ENCODE measurements around the gene C2orf68.
A peak's percentile ranks its signal among the peaks of the same experiment; 100 is the strongest.
"Not testable (repeated sequence)": the region's sequence is repeated elsewhere in the genome, so short reads cannot be mapped to it uniquely, and the experiment has no call there.

C2orf68 gene

GRCh38 chr2:85611705-85612587 lies at the start of gene C2orf68:
Gene C2orf68 (minus strand): TSS chr2:85612066. CDS start chr2:85611984, 82 bp downstream.
- Histone ChIP-seq H3K4me1 (ENCODE audit: control insufficient read depth in 1 of 2, insufficient read depth in 1 of 2, low read depth in 1 of 2, low read length in 1 of 2) (peaks cover 62 to 65% of the 10 kb centered on the region in 2 experiments), H3K27ac (peak within 1 kb of the TSS; percentile 92), H3K9me3 (no peaks in the 10 kb centered on the region), H3K36me3 (peaks cover 28% of the 10 kb centered on the region), H3K4me3 (ENCODE audit: low read depth in 1 of 2, low read length in 1 of 2) (peak within 1 kb of the TSS; percentile 91 to 96), H3K27me3 (no peaks in the 10 kb centered on the region)
- peak; percentile 38 for TF ChIP-seq CTCF (IDR thresholded peaks at IDR 0.05)

- H3K27ac ChIP-seq: no peak overlapping the region
- H3K4me1 ChIP-seq (ENCODE audit: control insufficient read depth in 1 of 2, insufficient read depth in 1 of 2, low read depth in 1 of 2, low read length in 1 of 2): peaks cover 2 to 4% of the 10 kb centered on the region in 2 experiments
- no peaks in the 10 kb centered on the region for H3K9me3 ChIP-seq
- no peak overlapping the region for H3K4me3 ChIP-seq (ENCODE audit: low read depth in 1 of 2, low read length in 1 of 2)
- peaks cover 23% of the 10 kb centered on the region for H3K36me3 ChIP-seq
- no peaks in the 10 kb centered on the region for H3K27me3 ChIP-seq
- TF ChIP-seq CTCF (IDR thresholded peaks at IDR 0.05): no peak
These were observed 49.4 kb upstream of the C2orf68 start for GRCh38 chr2:85661139-85661858.

- H3K27ac ChIP-seq: no peak overlapping the region
- no peak for TF ChIP-seq CTCF (IDR thresholded peaks at IDR 0.05)
- no peak overlapping the region for H3K4me3 ChIP-seq (ENCODE audit: low read depth in 1 of 2, low read length in 1 of 2)
These were observed 48.9 kb upstream of the C2orf68 start for GRCh38 chr2:85660725-85661124.

GRCh38 chr2:85660301-85660700 lies 48.4 kb upstream of the C2orf68 start:
- H3K36me3 ChIP-seq: peaks cover 29% of the 10 kb centered on the region
- H3K4me3 ChIP-seq (ENCODE audit: low read depth in 1 of 2, low read length in 1 of 2); H3K9me3 ChIP-seq: not testable (repeated sequence)

More at GRCh38 chr2:85660725-85661124, 48.9 kb upstream of the C2orf68 start:
- H3K36me3 ChIP-seq: peaks cover 29% of the 10 kb centered on the region
- H3K27me3 ChIP-seq: no peaks in the 10 kb centered on the region
- H3K9me3 ChIP-seq: no peaks in the 10 kb centered on the region
- H3K4me1 ChIP-seq (ENCODE audit: control insufficient read depth in 1 of 2, insufficient read depth in 1 of 2, low read depth in 1 of 2, low read length in 1 of 2): no peaks in the 10 kb centered on the region

GRCh38 chr2:85659324-85659981 lies 47.6 kb upstream of the C2orf68 start:
- Histone ChIP-seq H3K27ac (no peak overlapping the region), H3K9me3 (no peaks in the 10 kb centered on the region), H3K36me3 (peaks cover 34% of the 10 kb centered on the region), H3K4me1 (ENCODE audit: control insufficient read depth in 1 of 2, insufficient read depth in 1 of 2, low read depth in 1 of 2, low read length in 1 of 2) (no peaks in the 10 kb centered on the region), H3K4me3 (ENCODE audit: low read depth in 1 of 2, low read length in 1 of 2) (no peak overlapping the region), H3K27me3 (no peaks in the 10 kb centered on the region)
- TF ChIP-seq CTCF (IDR thresholded peaks at IDR 0.05): no peak

More at GRCh38 chr2:85660301-85660700, 48.4 kb upstream of the C2orf68 start:
- H3K4me1 ChIP-seq (ENCODE audit: control insufficient read depth in 1 of 2, insufficient read depth in 1 of 2, low read depth in 1 of 2, low read length in 1 of 2); H3K27me3 ChIP-seq; H3K27ac ChIP-seq: not testable (repeated sequence)

- H3K36me3 ChIP-seq: peaks cover 49% of the 10 kb centered on the region
- not testable (repeated sequence) for H3K27ac ChIP-seq; H3K27me3 ChIP-seq; H3K9me3 ChIP-seq; H3K4me3 ChIP-seq (ENCODE audit: low read depth in 1 of 2, low read length in 1 of 2); H3K4me1 ChIP-seq (ENCODE audit: control insufficient read depth in 1 of 2, insufficient read depth in 1 of 2, low read depth in 1 of 2, low read length in 1 of 2)
These were observed 45.5 kb upstream of the C2orf68 start for GRCh38 chr2:85657399-85657798.

Data from neutrophil (primary cell).